GM19463 (cell line): ENCODE data around the gene FLT1.

Experiments
- ATAC-seq: cut with Tn5 transposase; IDR thresholded peaks from one replicate; pipeline ENCODE4 v1.9.1; 2021; ENCODE audit warnings: mild to moderate bottlenecking, moderate library complexity; ENCODE audit not compliant: unreplicated experiment

Gene FLT1

DNA sequence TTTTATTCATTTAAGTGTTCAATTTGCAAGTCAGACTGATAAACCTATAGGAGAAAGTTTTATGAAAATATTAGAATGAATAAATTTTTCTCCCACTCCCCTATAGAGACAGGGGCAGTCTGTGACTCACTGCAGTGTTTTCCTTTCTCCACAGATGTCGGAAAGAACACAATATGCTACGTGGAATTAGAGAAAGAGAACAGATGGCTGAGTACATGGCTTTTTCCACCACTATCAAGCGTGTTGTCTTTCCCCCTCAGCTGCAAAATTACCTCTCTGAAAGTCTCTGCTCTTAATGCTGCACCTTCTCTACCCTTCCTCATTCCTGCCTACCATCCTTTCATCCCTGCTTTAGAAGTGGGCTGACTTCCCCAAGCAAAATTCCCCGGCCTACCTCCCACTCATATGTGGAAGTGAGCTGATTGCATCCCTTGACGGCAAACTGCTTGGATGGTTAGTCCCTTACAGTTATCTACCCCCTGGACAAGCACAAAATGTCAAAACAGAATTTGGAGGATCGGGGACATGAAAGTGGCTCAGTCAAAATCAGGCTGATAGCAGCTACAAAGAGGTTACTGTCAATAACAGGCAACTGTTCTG is 30.0 kb downstream of the FLT1 start:
- no peak for ATAC-seq

DNA sequence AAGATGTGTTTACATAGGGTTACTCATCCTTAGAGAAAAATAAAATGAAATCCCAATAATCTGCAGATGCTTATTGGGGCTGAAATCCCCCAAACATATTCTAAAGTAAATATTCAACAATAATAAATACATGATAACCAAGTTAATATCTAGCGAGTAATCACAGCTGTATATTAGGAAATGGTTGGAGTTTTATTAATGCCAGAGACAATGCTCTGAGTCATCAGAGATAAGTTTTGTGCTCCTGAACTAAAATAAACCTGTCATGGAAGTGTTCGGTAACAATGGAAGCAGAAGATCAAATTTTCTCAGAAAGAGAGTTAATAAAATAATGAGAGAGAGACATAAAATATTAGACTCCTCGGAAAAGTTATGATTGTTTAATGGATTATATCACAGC is 31.4 kb downstream of the FLT1 start:
- ATAC-seq, result no peak

- ATAC-seq, result no peak
These were observed 35.0 kb downstream of the FLT1 start for GRCh38 chr13:28459911-28460310.

DNA sequence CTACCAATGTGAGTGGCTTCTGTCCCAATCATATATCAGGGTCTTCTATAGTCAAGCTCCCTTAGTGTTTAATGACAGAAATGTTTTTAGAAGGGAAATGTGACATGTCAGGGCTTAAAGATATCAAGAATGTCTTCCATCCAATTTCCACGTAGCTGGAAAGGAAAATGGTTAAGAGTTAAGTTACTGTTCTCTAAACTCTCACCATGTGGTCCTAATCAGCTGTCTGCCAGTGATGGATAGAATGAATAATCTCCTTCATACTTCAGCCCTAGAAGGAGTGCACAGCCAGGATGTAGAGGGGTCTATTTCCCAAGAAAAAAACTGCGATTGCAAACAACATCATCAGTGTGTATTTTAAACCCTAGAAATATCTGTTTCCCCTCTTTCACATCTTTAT is 36.3 kb downstream of the FLT1 start:
- ATAC-seq, result no peak

DNA sequence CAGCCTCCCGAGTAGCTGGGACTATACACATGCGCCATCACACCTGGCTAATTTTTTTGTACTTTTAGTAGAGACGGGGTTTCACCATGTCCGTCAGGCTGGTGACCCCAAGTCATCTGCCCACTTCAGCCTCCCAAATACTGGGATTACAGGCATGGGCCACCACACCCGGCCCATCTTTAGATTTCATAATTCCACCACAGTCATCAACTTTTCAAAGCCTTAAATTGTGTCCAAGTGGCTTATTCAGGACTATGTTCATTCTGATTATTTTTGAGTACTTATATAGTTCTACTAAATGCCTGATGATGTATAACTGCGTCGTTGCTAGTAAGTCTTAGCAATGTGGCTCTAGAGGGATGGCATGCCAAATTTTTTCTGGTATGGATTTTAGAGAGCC is 36.9 kb downstream of the FLT1 start:
- ATAC-seq, result no peak

- ATAC-seq, result no peak
These were observed 37.4 kb downstream of the FLT1 start for GRCh38 chr13:28457521-28457920.

- no peak for ATAC-seq
These were observed 39.2 kb downstream of the FLT1 start for GRCh38 chr13:28455580-28456194.

- no peak for ATAC-seq
These were observed 42.2 kb downstream of the FLT1 start for GRCh38 chr13:28452755-28453154.

DNA sequence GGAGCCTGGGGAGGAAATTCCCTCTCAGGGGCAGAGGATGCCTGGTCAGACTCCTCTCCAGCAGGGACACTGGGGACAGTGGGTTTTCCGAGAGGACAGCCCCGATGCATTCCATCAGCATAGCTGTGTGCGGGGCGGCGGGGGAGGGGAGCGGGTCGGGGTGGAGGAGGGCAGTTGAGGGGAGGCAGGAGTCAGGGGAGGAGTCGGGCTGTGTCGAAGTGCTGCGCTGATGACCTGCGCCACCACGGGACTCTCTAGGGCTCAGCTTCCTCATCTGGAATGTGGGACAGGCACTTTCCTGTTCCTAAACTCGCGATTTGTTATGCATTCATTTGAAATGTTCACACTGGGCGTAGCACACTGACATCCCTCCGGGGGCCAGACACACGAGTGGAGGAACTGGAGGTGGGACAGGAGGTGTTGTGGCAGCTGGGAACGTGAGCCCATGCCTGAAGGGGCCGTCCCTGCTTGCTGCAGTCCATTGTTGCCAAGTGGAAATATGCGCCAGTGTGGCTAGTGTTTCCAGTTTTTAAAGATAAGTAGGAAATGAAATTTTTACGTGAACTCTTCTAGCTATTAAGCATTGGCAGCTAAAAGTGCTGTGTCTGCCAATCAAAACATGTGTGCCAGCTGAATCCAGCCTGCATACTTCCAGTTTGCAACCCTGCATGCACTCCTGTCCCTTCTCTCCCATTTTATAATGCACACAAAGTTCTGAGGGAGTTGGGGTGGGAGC is 43.3 kb downstream of the FLT1 start:
- no peak for ATAC-seq

DNA sequence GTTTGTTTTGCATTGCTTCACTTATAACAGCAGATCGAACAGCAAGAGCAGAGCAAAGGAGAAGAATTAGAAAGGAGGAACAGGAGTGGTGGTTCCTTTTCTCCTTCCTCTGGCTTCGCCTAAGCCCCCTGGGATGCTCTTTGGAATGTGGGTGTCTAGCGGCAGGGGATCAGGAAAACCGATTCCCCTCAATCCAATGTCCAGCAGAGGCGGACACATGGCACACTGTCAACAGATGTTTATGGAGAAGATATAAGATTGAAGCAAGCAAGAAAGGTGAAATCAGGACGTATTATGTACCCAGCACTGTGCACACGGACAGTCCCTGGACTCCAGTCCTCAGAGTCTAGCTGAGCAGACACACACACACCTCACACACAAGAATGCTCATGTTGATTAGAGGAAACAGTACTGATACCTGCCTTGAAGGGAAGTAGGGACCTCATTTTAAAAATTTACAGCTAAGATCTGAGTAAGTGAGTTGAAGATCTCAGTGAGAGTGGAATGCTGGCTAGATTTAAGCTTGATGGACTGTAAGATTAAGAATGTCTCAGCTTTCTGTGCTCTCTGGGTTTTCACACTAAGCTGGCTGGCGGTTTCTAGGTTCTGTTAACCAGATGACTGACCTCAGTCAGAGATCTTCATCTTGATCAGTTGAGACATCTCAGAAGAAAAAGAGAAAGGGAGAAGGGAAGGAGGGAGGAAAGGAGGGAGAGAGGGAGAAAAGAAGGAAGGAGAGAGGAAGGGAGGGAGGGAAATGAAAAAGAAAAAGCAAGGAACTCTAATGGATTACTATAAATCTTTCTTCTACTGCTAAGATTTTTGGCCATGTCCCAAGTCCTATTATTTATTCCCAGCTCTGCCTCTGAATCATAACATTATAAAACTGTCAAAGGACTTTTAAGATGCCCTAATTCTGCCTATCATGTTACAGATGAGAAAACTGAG is 44.8 kb downstream of the FLT1 start:
- no peak for ATAC-seq

- ATAC-seq, result no peak
These were observed 46.1 kb downstream of the FLT1 start for GRCh38 chr13:28448651-28449358.

- ATAC-seq, result no peak
These were observed 46.9 kb downstream of the FLT1 start for GRCh38 chr13:28447989-28448388.

GRCh38 chr13:28447206-28447605 is 47.7 kb downstream of the FLT1 start:
- ATAC-seq, result no peak

GRCh38 chr13:28442839-28443238 is 52.1 kb downstream of the FLT1 start:
- ATAC-seq, result no peak

DNA sequence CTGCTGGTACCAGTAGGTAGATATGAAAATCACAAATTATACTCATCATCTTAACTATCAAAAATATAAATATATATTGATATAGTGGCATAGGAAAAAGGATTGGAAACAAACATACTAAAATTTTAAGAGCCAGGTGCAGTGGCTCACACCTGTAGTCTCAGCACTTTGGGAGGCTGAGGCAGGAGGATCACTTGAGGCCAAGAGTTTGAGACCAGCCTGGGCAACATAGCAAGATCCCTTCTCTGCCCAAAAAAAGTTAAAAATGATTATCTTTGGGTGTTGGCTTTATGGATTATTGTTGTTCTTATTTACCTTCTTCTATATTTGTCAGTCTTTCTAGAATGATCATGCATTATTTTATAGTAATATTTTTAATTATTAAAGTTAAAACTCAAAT is 53.4 kb downstream of the FLT1 start:
- no peak for ATAC-seq

DNA sequence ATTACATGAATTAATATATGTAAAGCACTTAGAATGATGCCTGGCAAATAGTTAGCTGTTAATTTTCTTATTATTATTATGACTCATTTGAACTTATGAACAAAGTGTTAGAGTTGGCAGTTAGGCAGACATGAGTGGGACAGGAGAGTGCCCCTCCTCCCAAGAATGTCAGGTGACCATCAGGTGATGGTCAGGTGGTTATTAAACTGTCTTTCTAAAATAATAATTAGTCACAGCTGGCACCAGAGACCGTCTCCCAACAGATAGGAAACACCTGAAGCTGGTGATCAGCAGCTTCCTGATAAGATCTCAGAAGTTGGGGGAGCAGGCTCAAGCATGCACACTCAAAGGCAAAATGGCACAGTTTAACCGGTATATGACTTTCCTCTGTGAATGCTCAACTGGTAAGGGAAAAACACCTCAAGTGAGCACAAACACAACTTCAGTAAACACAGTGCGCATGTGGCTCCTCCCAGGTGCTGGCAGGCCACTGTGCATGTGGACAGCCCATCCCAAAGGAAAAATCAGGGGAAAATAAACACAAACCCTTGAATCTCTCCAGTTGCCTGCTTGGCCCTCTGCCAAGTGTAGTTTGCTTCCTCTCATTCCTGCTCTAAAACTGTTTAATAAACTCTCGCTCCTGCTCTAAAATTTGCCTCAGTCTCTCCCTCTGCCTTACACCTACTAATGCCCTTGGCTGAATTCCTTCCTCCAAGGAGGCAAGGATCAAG is 54.0 kb downstream of the FLT1 start:
- no peak for ATAC-seq

- no peak for ATAC-seq
These were observed 56.2 kb downstream of the FLT1 start for GRCh38 chr13:28438598-28439334.

- ATAC-seq, result no peak
These were observed 56.9 kb downstream of the FLT1 start for GRCh38 chr13:28438067-28438466.

GRCh38 chr13:28435917-28436316 is 59.0 kb downstream of the FLT1 start:
- no peak for ATAC-seq
